GM18873 (cell line): Measurements from ENCODE around the gene LDHD.

Source experiments
- ATAC-seq: cut with Tn5 transposase; IDR thresholded peaks from one replicate; pipeline ENCODE4 v1.9.1; 2021; ENCODE audit warnings: mild to moderate bottlenecking, moderate library complexity, moderate number of reproducible peaks; ENCODE audit not compliant: unreplicated experiment, low FRiP score

LDHD gene

GRCh38 chr16:75083813-75084212 is 32.8 kb downstream of the LDHD start:
- no peak for ATAC-seq

GRCh38 chr16:75081179-75081859 is 35.3 kb downstream of the LDHD start:
- no peak for ATAC-seq

DNA sequence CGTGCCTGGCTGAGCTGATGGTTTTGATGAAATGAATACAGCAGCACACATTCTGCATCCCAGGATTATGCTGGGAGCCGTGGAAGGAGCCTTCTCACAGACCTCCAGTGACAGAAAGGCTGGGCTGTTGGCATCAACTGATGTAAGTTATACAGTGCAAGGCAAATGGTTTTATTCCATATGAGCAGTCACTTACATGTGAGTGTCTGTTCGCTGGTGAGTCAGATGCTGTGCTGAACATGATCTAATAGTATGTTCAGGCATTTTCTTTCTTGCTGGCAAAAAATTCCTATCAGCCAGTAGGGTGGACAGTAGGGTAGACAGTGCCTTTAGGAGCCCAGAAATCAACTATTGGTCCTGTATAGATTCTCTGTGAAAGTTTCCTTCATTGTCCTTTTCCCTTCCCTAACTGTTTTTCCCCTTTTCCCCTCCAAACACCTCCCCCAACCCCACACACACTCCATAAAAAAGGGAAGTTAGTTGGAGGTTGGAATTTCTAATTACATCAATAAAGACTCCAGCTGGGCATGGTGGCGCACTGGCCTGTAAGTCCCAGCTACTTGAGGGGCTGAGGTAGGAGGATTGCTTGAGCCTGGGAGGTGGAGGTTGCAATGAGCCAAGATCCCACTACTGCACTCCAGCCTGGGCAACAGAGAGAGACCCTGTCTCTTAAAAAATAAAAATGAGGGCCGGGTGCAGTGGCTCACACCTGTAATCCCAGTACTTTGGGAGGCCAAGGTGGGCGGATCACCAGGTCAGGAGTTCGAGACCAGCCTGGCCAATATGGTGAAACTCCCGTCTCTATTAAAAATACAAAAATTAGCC is 36.2 kb downstream of the LDHD start:
- ATAC-seq = no peak

DNA sequence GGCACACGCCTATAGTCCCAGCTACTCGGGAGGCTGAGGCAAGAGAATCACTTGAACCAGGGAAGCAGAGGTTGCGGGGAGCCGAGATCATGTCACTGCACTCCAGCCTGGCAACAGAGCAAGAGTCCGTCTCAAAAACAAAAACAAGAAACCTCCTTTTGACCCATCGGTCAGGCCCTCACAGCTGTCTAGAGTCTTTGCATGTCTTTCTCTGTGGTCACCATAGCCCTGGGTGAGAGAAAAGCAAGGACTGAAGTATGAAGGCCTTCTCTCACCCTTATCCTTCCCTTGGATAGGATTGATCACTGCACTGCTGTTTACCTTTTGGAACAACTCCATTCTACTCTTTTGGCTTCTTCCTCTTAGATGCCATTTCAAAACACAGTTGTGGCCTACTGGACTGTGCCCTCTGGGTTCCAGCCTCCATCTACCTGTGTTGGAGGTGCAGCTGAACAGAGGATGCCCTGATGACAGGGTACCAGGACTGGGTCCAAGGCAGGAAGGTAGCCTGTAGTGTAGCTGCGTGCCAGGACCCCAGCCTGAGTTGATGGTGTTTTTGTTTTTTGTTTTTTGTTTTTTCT is 37.1 kb downstream of the LDHD start:
- ATAC-seq = no peak

DNA sequence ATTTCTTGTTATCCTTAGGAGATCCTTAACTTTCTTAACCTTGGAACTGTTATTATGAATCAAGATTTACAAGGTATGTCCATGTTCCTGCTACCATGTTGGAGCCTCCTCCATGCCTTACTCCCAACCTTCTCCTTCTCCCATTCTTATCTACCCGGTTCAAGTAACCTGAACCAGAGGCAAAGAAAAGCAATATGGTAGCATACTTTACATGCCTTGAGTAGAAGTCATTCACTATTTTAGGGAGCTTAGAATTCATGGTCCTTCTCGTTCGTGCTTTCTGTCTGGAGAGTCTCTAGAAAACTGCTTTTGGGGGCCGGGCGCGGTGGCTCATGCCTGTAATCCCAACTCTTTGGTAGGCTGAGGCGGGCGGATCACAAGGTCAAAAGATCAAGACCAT is 37.7 kb downstream of the LDHD start:
- ATAC-seq = no peak

- no peak for ATAC-seq
Measured at GRCh38 chr16:75075688-75076268, 40.8 kb downstream of the LDHD start.

GRCh38 chr16:75074920-75075687 is 41.5 kb downstream of the LDHD start:
- ATAC-seq = peak; percentile 97

DNA sequence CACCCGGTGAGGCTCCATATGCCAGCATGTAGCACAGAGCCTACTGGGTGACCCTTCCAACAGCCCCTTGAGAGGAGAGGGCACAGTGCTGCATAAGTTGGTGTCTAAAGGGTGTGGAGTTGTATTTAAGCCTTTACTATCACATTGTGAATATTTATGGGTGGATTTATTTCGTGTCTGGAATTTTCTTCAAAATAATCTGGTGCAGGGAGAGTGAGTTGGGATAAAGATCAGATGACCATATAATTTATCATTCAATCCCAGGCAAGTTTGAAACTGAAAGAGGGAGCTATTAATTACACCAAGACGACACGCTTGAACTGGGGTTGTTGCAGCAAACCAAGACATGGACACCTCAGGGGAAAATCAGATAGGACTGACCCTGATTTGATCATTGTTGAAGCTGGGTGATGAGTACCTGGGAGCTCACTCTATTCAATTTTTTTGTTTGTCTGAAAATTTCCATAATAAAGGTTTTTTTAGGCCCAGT is 42.2 kb downstream of the LDHD start:
- ATAC-seq = no peak

- no peak for ATAC-seq
Measured at GRCh38 chr16:75073545-75074303, 42.9 kb downstream of the LDHD start.

- ATAC-seq = no peak
Measured at GRCh38 chr16:75072239-75072947, 44.2 kb downstream of the LDHD start.

DNA sequence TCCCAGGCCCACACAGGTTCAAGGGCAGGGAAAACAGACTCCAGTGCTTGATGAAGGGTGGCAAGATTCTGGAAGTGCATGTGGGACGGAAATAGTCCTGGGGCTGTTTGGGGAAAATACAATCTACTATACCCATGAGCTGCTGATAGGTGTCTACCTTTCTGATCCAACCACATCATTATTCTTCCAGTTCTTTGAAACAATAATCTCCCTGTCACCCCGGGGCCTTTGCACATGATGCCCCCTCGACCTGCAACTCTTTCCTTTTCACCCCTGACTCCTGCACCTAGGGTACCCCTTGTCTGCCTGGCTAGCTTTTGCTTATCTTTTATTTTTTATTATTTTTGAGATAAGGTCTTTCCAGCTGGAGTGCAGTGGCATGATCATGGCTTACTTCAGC is 45.0 kb downstream of the LDHD start:
- no peak for ATAC-seq

- ATAC-seq = no peak
Measured at GRCh38 chr16:75070012-75070841, 46.4 kb downstream of the LDHD start.

DNA sequence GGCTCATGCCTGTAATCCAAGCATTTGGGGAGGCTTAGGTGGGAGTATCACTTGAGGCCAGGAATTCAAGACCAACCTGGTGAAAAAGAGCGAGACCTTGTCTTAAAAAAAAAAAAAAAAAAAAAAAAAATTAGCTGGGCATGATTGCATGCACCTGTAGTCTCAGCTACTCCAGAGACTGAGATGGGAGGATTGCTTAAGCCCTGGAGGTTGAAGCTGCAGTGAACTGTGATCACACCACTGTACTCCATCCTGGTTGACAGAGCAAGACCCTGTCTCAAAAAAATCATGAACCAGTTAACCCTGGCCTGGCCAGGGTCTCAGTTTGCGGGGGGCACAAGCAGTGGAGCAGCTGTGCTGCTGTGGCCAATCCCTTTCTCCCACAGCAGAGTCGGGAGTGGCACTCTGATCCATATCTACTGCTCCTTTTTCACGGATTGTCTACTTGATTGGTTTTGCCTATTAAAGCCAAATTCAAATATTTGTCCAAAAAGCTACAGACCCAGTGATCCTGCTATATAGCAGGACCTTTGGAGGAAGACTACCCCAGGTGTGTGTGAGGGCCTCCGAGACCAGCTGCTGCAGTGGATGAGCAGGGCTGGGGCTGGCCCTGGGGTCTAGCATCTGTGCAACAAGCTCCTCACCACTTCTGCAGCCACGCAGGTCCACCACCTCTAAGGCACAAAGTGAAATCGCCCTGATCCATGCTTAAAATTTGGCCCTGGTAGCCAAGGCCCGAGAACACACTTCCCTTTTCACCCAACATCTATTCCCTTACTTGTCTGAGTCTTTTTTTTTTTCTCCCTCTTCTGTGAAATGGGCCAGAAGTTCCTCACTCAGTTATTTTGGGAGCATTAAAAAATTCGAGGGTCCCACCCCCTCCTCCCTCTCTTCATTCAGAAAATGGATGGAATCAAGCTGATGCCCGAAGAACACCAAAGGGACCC is 48.2 kb downstream of the LDHD start:
- ATAC-seq = no peak

DNA sequence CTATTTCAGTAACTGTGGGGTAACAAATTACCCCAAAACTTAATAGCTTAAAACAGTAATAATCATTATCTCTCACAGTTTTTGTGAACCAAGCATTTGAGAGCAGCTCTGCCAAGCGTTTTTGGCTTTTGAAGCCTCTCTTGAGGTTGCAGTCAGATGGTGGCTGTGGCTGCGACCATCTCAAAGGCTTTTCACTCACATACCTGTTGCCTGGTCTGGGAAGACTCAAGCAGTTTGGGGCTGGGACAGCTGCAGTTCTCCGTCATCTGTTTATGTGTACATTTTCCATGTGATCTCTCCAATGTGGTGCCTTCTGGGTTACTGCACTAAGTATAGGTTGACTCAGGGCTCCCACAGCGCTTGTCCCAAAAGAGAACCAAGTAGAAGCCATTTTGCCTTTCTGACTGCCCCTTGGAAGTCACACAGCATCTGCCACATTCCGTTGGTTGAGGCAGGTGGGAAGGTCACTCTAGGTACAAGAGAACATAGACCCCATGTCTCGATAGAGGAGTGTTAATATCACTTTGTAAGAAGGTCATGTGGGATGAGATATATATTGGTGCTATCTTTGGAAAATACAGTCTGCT is 49.6 kb downstream of the LDHD start:
- ATAC-seq = no peak

GRCh38 chr16:75065521-75066149 is 50.9 kb downstream of the LDHD start:
- ATAC-seq = no peak

DNA sequence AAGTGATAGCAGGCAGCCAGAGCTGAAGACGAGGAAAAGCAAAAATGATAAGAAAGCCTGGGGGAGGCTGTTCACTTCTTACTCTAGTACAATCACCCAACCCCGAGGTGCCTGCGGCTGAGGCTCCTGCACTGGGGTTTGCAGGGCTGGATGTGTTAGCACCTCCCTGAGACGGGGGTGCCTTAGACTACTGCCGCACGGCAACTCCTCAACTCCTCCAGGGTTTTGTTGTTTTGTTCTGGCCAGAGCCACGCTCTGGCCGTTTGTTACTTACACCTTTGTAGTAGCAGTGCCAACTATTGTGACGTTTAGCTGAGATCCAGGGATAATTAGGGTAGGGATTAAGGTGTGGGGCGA is 51.5 kb downstream of the LDHD start:
- no peak for ATAC-seq
